ENCODE results near the gene COA8.

- TF ChIP-seq ATF2 (CRISPR knock-in tag; IDR thresholded peaks at IDR 0.05) (no peak), NR1H2 (CRISPR knock-in tag; IDR thresholded peaks at IDR 0.05; ENCODE audit: borderline replicate concordance, low read depth) (no peak), EZH2 (conservative IDR thresholded peaks at IDR 0.05; ENCODE audit: low read depth, low read length) (no peak), HOXA7 (CRISPR knock-in tag; IDR thresholded peaks at IDR 0.05) (no peak), ELF1 (CRISPR knock-in tag; IDR thresholded peaks at IDR 0.05) (no peak), PHF8 (CRISPR knock-in tag; IDR thresholded peaks at IDR 0.05) (no peak), GTF2F1 (IDR thresholded peaks at IDR 0.05; ENCODE audit: low read length) (no peak)
- TF ChIP-seq, protein P1, sequence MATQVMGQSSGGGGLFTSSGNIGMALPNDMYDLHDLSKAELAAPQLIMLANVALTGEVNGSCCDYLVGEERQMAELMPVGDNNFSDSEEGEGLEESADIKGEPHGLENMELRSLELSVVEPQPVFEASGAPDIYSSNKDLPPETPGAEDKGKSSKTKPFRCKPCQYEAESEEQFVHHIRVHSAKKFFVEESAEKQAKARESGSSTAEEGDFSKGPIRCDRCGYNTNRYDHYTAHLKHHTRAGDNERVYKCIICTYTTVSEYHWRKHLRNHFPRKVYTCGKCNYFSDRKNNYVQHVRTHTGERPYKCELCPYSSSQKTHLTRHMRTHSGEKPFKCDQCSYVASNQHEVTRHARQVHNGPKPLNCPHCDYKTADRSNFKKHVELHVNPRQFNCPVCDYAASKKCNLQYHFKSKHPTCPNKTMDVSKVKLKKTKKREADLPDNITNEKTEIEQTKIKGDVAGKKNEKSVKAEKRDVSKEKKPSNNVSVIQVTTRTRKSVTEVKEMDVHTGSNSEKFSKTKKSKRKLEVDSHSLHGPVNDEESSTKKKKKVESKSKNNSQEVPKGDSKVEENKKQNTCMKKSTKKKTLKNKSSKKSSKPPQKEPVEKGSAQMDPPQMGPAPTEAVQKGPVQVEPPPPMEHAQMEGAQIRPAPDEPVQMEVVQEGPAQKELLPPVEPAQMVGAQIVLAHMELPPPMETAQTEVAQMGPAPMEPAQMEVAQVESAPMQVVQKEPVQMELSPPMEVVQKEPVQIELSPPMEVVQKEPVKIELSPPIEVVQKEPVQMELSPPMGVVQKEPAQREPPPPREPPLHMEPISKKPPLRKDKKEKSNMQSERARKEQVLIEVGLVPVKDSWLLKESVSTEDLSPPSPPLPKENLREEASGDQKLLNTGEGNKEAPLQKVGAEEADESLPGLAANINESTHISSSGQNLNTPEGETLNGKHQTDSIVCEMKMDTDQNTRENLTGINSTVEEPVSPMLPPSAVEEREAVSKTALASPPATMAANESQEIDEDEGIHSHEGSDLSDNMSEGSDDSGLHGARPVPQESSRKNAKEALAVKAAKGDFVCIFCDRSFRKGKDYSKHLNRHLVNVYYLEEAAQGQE (IDR thresholded peaks at IDR 0.05; ENCODE audit: borderline replicate concordance in 1 of 2, low read depth in 1 of 2, low read length in 2 of 2): no peak
Measured at GRCh38 chr14:103526914-103527248, 35.9 kb upstream of the COA8 start.

Measured in HepG2 (cell line).